Tibial nerve (tissue), 4 donors: ENCODE results near the gene EFCAB6. TPM values are rescaled to one million over a fixed set of nuclear protein-coding genes. Genes with fewer than 3 reads are reported as not detected.

ENCODE experiments used
- DNase-seq, 2 donors: peaks; one replicate each; pipeline ENCODE4 v3.0.0-alpha.2; 2019; ENCODE audit warnings: low spot score in 2 of 2
- H3K27ac ChIP-seq, 4 donors: fragments of 200-600 bp; sonication (generic) in 3 of 4; one replicate each; pipeline ENCODE4 v1.5.1; 2017 to 2019; ENCODE audit warnings: mild to moderate bottlenecking in 1 of 4
- H3K27me3 ChIP-seq, 2 donors: fragments of 200-600 bp; sonication (generic) in 1 of 2; one replicate each; pipeline versions ENCODE4 v1.5.1 to v1.6.0; 2017 to 2019
- H3K36me3 ChIP-seq, 3 donors: fragments of 200-600 bp; sonication (generic); one replicate each; pipeline ENCODE4 v1.5.1; 2018 to 2019
- H3K4me1 ChIP-seq, 4 donors: fragments of 200-600 bp; sonication (generic) in 3 of 4; one replicate each; pipeline ENCODE4 v1.5.1; 2017 to 2019
- H3K4me3 ChIP-seq, 4 donors: fragments of 200-600 bp; sonication (generic) in 3 of 4; one replicate each; pipeline ENCODE4 v1.5.1; 2017 to 2019; ENCODE audit warnings: mild to moderate bottlenecking in 1 of 4, moderate library complexity in 1 of 4
- H3K9me3 ChIP-seq, 4 donors: fragments of 200-600 bp; sonication (generic) in 3 of 4; one replicate each; pipeline ENCODE4 v1.5.1; 2017 to 2019
- EP300 ChIP-seq, 2 donors: sonication (generic); formaldehyde crosslinking; IDR thresholded peaks; one replicate each; pipeline ENCODE4 v1.6.1; 2017; ENCODE audit warnings: antibody characterized with exemption in 2 of 2, mild to moderate bottlenecking in 1 of 2
- POLR2A ChIP-seq, 2 donors: fragments of 450-650 bp; IDR thresholded peaks; one replicate each; pipeline ENCODE4 v1.6.1; 2017; ENCODE audit warnings: antibody characterized with exemption in 2 of 2, mild to moderate bottlenecking in 2 of 2, moderate library complexity in 2 of 2
- WGBS, 2 donors: methylation state at CpG; one replicate each; pipeline ENCODE4 v1.1.5; 2018; 5-methylcytosine and 5-hydroxymethylcytosine counted together
- total RNA-seq, 4 donors: library from RNA; depleted of rRNA; stranded (reverse); fragments of >200 nt; gene quantifications; one replicate each; pipeline ENCODE4 v1.1.0, GENCODE V29; 2016
- TF ChIP-seq, protein P1 (sequence below), 5 experiments: fragments of 200-600 bp in 3 of 5; fragments of 450-650 bp in 2 of 5; sonication (generic) in 3 of 5; IDR thresholded peaks; one replicate each; pipeline ENCODE4 v1.5.1; 2016 to 2019; ENCODE audit warnings: antibody characterized with exemption in 5 of 5, mild to moderate bottlenecking in 3 of 5, moderate library complexity in 2 of 5

EFCAB6 gene
- total RNA-seq, 4 donors from 2014 or later: 3.3 to 9.2 (median 6.8) TPM

DNA sequence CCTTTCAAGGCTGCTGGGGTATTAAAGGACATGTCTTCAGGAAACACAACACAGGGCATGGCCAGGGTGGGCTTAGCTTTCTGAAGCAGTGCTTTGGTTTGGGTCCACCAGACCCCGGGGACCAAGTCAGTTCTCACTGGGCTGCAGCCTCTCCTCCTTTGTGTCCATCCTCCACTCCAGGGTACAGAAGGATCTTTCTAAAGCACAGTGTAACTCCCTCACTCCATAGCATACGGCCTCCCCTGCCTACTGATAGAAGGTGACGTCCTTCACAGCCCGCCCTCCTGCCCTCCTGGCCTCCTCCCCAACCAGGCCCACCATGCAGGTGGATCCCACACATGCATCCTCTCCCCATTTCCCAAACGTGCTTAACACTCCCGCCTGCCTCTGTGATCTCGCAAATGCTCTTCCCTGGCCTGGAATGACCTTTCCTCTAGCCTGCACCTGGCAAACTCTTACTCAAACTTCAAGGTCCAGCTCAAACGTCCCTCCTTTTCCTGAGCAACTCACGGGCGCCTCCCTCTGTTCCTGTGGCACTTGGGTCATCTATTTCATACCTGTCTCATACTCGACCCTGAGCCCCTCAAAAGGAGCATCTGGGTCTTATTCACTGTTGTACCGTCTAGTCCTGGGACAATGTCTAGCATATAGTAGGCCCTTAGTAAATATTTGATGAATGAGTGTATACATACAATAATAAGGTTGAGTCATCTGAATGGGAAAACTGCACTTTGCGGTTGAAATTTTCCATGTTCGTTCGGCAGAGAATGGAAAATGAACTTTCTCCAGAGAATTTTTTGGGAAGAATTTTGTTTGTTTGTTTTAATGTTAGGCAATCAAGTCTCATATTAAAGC, 187.7 kb downstream of the EFCAB6 start:
- WGBS, 2 donors: 73 to 77% methylated on average over 15 of the region's 15 CpGs
- H3K27me3 ChIP-seq: no peaks in the 10 kb centered on the region

DNA sequence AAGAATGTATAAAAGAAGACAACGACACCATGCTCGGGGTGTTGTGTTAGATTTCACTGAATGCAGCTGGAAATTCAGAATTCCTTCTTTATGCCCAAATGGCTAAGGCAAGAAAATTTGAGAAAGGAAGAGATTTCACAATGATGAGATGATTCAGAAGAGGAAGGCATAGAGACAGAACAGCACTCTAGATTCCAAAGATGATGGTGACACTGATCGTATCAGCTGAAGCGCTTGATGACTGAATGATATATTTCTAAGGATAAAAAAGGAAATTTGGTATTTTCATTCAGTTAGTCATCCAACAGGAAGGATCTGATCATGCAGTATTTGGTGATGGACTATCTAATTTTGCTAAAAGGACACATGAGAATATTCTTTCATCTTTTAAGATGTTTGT, 189.2 kb downstream of the EFCAB6 start:
- H3K27me3 ChIP-seq: no peaks in the 10 kb centered on the region
- 93 to 94% methylated on average over 4 of the region's 4 CpGs for WGBS, 2 donors
- H3K4me1 ChIP-seq: no peaks in the 10 kb centered on the region
- peaks cover 0 to 35% (median 0%) of the 10 kb centered on the region in 3 donors for H3K36me3 ChIP-seq
- no peak overlapping the region for H3K27ac ChIP-seq
- H3K4me3 ChIP-seq: no peak overlapping the region
- H3K9me3 ChIP-seq: peaks cover 0 to 19% (median 5%) of the 10 kb centered on the region in 4 donors
- no peak for DNase-seq
- TF ChIP-seq, protein P1, sequence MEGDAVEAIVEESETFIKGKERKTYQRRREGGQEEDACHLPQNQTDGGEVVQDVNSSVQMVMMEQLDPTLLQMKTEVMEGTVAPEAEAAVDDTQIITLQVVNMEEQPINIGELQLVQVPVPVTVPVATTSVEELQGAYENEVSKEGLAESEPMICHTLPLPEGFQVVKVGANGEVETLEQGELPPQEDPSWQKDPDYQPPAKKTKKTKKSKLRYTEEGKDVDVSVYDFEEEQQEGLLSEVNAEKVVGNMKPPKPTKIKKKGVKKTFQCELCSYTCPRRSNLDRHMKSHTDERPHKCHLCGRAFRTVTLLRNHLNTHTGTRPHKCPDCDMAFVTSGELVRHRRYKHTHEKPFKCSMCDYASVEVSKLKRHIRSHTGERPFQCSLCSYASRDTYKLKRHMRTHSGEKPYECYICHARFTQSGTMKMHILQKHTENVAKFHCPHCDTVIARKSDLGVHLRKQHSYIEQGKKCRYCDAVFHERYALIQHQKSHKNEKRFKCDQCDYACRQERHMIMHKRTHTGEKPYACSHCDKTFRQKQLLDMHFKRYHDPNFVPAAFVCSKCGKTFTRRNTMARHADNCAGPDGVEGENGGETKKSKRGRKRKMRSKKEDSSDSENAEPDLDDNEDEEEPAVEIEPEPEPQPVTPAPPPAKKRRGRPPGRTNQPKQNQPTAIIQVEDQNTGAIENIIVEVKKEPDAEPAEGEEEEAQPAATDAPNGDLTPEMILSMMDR (IDR thresholded peaks at IDR 0.05): no peak
- no peak for TF ChIP-seq EP300 (IDR thresholded peaks at IDR 0.05)
- no peak for TF ChIP-seq POLR2A (IDR thresholded peaks at IDR 0.05)

More for the DNA sequence above, 187.7 kb downstream of the EFCAB6 start:
- TF ChIP-seq EP300 (IDR thresholded peaks at IDR 0.05) (no peak), POLR2A (IDR thresholded peaks at IDR 0.05) (no peak)
- TF ChIP-seq, protein P1 (IDR thresholded peaks at IDR 0.05): no peak
- H3K4me3 ChIP-seq: no peak overlapping the region
- H3K4me1 ChIP-seq: no peaks in the 10 kb centered on the region
- no peak for DNase-seq
- peaks cover 0 to 27% (median 0%) of the 10 kb centered on the region in 3 donors for H3K36me3 ChIP-seq
- H3K9me3 ChIP-seq: peaks cover 0 to 19% (median 5%) of the 10 kb centered on the region in 4 donors
- no peak overlapping the region for H3K27ac ChIP-seq

DNA sequence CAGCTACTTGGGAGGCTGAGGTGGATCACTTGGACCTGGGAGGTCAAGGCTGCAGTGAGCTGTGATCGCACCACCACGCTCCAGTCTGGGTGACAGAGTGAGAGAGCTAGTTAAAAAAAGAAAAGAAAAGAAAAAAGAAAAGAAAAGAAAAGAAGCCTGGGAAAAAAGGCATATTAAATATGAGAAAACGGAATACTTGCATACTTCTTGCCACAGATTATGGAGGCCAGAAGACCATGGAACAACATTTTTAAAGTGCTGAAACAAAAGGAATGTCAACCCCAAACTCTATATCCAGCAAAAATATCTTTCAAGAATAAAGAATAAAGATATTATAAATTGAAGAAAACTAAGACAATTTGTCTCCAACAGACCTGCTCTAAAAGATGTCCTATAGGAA, 191.9 kb downstream of the EFCAB6 start:
- TF ChIP-seq POLR2A (IDR thresholded peaks at IDR 0.05) (no peak), EP300 (IDR thresholded peaks at IDR 0.05) (no peak)
- TF ChIP-seq, protein P1 (IDR thresholded peaks at IDR 0.05): no peak
- peaks cover 0 to 19% (median 5%) of the 10 kb centered on the region in 4 donors for H3K9me3 ChIP-seq
- no peaks in the 10 kb centered on the region for H3K27me3 ChIP-seq
- H3K27ac ChIP-seq: no peak overlapping the region
- no peak overlapping the region for H3K4me3 ChIP-seq
- H3K36me3 ChIP-seq: peaks cover 0 to 24% (median 0%) of the 10 kb centered on the region in 3 donors
- H3K4me1 ChIP-seq: no peaks in the 10 kb centered on the region
- 89 to 92% methylated on average over 3 of the region's 3 CpGs for WGBS, 2 donors
- no peak for DNase-seq

DNA sequence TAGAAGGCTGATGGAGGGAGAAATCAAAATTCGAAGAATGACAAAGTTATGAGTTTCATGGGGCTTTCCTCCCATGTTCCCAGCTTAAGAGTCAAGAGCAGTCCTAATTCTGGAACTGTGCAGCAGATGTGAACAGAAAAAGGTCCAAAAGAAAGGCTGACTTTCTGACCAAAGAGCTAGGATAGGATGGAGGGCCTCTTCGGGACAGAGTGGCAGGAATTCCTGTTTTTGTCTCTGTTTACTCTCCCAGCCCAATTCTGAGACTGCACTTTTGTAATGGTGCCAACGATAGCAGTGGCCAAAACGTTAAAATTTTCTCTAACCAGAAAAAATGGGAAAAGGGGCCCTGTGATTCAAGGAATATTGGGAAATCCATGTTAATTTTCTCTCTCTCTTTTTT, 193.6 kb downstream of the EFCAB6 start:
- no peak overlapping the region for H3K27ac ChIP-seq
- no peaks in the 10 kb centered on the region for H3K4me1 ChIP-seq
- no peak for DNase-seq
- H3K4me3 ChIP-seq: no peak overlapping the region
- WGBS, 2 donors: 58 to 67% methylated on average over 4 of the region's 4 CpGs
- no peaks in the 10 kb centered on the region for H3K27me3 ChIP-seq
- H3K36me3 ChIP-seq: peaks cover 0 to 23% (median 0%) of the 10 kb centered on the region in 3 donors
- TF ChIP-seq, protein P1 (IDR thresholded peaks at IDR 0.05): no peak
- TF ChIP-seq EP300 (IDR thresholded peaks at IDR 0.05): no peak
- no peak for TF ChIP-seq POLR2A (IDR thresholded peaks at IDR 0.05)
- peaks cover 0 to 19% (median 5%) of the 10 kb centered on the region in 4 donors for H3K9me3 ChIP-seq

DNA sequence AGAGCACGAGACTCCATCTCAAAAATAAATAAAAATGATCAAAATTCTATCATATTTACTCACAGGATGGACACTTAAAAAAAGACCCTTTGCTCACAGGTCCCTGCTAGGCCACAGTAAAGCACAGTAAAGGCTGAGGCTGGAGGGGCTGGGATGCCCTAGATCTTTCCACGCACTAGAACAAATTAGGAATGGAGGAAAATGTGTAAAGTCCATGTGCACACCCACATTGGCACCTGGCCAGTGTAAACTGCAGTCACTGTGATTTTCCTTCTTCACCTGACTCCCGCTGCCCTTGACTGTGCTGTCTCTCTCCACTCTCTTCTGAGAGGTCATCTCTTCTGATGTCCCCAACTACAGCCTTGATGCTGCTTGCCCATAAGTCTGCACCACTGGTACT, 195.5 kb downstream of the EFCAB6 start:
- Histone ChIP-seq H3K36me3 (peaks cover 0 to 15% (median 0%) of the 10 kb centered on the region in 3 donors), H3K27me3 (no peaks in the 10 kb centered on the region), H3K4me3 (no peak overlapping the region), H3K9me3 (peaks cover 0 to 19% (median 5%) of the 10 kb centered on the region in 4 donors), H3K4me1 (no peaks in the 10 kb centered on the region), H3K27ac (no peak overlapping the region)
- TF ChIP-seq EP300 (IDR thresholded peaks at IDR 0.05) (no peak), POLR2A (IDR thresholded peaks at IDR 0.05) (no peak)
- TF ChIP-seq, protein P1 (IDR thresholded peaks at IDR 0.05): no peak
- 74 to 75% methylated on average over 3 of the region's 3 CpGs for WGBS, 2 donors
- DNase-seq: no peak
